AG08396 (cell line): ENCODE data around the gene RIC8B.

Experiments
- DNase-seq: peaks from one replicate; pipeline ENCODE4 v3.0.0; 2012; ENCODE audit warnings: low spot score, mixed read lengths

Gene RIC8B

DNA sequence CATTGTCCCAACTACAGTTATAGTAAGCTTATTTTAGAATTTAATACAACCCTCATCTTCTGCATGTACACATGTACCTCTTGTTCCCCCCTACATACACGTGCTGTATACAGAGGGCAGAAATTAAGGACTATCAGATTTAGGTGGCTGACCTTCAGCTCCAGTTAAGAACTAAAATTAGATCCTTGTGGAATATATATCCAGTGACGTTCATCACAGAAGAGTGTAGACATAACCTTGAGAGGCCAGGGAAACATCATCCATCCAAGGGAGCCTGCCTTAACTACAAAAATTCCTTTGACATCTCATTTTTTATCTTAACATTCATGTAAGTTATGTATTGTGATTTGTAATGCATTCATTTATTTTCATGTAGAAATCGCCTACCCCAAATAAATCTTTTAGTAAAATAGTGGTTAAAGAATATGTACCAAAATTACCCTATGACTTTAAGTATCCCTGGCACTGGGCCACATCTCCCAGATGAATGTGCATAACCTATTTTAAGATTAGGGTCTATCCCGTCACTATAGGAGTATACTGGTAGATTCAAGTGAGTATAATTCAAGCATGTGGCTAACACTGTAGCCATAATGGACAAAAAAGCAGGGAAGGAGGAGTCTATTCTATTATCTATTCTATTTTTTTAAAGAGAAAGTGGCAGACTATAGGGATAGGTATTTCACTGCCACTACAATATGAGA, 27.5 kb downstream of the RIC8B start:
- no peak for DNase-seq

DNA sequence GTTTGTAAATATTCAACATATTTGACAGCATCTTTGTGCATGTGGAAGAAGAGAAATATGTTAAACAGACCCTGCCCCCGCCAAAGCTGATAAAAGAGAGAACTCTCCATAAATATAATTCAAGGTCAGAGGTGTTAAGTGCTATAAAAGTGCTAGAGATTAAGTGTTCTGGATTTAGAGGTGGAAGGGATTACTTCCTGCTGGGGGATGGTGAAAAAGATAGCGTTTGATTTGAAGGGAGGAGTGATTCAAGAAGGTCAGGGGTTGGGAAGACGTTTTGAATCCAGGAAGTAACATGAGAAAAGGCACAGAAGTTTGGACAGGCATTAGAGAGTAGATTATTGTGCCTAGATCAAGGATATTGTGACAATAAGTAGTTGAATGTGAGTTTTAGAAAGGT, 30.2 kb downstream of the RIC8B start:
- DNase-seq = no peak

DNA sequence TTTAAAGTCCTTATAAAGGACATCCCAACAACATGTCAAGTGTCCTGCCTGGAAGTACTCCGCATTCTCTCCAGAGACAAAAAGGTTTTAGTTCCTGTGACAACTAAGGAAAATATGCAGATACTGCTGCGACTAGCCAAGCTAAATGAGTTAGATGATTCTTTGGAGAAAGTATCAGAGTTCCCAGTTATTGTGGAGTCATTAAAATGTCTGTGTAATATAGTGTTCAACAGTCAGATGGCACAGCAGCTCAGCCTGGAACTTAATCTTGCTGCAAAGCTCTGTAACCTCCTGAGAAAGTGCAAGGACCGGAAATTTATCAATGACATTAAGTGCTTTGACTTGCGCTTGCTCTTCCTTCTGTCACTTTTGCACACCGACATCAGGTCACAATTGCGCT, 40.2 kb downstream of the RIC8B start:
- no peak for DNase-seq

DNA sequence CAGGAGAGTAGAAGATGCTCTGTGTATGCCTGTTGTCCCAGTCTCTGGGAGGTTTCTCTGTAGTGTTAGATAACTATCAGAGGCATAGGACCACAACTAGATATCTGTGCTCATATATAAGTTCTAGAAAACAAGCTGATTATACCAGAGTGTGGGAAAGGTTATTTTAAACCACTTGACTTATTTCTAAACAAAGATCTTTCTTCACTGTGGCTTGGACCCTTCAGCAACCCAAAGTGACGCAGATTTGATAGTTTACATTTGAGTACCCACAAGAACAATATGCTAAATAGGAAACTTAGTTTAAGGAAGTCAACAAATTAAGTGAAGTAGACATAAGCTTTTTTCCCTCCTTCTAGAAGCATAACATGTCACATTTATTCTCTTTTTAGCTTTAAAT, 41.3 kb downstream of the RIC8B start:
- no peak for DNase-seq

DNA sequence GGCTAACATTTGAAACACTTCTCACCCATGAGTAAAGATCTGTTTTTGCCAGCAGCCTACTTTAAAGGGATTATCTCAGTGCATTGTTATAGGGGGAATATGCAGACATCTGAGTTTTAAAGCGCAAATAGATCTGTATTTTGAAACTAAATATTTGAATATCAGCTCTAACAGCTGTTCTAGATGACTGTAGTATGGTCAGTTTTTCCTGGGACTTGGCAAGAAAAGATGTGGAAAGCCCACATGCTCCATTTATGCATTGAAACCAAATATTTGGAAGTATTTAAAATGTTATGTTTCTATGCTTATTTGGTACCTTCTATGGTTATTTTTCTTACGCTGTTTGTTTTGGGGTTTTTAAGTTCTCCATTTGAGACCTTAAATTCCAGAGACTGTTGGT, 41.7 kb downstream of the RIC8B start:
- DNase-seq = no peak

DNA sequence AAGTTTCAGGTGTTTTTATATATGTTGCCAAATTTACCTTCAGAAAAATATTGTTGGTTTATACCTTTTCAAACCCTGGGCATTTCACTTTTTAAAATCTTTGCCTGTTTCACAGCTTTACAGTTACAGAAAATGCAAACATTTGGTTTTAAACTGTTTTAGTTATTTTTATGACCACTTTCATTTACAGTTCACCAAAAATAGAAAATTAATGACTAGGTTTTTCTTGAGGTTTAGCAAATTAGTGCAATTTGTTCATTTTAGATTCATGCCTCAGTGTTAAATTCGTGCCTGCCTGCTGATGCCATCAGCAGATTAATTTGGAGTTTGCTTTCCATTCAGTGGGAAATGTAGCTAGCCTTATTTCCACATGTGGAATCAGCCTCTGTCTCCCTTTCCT, 45.5 kb downstream of the RIC8B start:
- DNase-seq = no peak

DNA sequence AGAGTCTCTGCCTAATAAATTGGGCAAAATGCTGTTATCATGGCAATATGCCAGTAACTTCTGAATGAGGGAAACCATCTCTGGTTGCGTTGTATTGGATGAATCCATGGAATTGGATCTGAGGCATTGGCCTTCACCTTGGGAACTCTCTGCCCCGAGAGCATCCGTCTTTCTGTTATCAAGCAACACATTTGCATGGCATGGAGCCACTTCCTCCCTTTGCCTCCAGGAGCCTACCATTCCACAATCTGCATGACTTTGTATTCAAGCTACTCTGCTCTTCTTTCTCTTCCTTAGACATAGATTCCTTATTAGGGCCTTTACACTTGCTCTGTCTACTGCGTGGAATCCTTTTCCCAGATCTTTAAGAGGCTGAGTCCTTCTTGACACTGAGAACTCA, 57.2 kb downstream of the RIC8B start:
- DNase-seq = no peak

DNA sequence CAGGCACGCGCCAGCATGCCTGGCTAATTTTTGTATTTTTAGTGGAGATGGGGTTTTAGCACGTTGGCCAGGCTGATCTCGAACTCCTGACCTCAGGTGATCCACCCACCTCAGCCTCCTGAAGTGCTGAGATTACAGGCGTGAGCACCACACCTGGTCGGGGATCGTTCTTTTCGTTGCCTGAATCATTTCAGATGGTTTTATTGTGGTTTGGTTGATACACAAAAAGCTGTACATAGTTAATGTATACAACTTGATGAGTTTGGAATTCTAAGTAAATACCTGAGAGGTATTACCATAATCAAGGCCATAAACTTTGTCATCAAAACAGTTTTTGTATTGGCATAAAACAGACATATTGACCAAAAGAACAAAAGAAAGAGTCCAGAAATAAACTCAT, 63.3 kb downstream of the RIC8B start:
- DNase-seq = no peak

DNA sequence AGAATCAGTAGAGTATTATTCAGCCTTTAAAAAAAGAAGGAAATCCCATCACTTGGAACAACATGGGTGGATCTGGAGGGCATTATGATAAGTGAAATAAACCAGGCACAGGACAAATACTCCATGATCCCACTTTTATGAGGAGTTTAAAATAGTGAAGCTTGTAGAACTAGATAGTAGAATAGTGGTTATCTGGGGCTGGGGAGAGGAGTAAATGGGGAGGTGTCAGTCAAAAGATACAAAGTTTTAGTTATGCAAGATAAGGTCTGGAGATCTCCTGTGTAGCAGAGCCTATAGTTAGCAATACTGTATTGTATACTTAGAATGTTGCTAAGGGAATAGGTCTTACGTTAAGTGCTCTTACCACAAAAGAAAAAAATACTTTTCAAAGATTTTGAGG, 64.9 kb downstream of the RIC8B start:
- no peak for DNase-seq

DNA sequence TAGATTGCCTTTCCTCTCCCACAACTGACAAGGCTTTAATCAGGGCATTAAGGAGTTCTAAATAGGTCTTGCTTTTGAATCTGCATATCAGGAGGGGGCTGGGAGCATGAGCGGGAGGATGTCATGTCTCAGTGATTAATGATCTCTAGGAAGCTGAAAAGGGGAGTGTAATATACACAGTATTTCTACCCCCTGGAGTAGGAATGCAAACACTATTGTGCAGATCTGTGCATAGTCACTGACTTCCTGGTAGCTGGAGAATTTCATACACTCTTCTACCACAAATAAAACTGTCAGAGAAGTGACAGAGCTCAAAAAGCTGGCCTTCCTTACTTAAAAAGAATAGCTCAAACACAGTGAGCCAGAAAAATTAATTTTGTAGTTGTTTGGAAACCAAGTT, 65.8 kb downstream of the RIC8B start:
- DNase-seq = peak; percentile 39

DNA sequence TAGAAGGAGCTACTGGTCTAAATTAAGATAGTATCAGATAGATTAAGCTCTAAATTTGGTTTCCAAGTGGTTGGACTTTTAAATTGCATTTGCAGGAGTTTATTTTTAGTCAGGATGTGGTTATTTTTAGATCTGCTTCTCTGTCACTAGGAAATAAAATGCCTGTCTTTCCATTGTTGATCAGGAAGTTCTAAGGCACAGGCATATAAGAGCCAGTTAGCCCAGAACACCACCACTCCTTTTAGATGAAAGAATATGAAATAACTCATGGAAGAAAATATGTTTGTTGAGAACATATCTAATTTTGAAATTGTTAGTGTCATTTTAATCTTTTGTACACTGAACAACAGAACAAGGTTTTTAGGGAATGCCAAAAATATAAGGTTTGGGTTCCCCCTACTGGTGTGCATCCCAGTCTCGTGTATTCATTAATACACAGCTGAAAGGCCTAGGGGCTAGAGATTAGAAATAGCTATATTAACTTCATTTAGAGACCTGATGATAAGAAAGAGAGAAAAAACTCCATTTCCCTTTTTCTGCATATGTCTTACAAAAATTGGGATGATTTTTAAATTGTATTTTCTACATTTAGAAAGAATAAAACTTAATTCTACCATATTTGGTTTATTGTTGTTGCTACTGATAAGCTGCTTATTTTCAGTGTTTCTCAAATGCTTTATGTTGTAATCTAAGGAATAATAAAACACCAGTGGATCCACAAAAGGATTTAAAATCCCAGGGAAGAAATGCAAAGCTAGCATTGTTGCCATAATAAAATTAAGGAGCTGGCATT, 67.2 kb downstream of the RIC8B start:
- peak; percentile 44 for DNase-seq

DNA sequence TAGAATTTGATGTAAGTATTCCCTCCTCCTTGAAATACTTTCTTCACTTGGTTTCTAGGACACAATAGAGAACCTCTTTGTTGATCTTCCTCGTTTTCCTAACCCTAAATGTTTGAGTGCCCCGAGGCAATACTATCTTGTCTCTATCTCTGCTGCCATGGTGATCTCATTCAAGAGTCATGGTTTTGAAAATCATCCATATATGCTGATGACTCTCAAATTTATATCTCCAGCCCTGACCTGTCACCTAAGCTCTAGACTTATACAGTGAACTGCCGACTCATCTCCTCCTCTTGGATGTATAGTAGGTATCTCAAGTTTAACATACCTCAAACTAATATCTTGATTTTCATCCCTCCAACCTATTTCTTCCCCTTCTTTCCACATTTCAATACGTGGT, 71.4 kb downstream of the RIC8B start:
- DNase-seq = no peak

DNA sequence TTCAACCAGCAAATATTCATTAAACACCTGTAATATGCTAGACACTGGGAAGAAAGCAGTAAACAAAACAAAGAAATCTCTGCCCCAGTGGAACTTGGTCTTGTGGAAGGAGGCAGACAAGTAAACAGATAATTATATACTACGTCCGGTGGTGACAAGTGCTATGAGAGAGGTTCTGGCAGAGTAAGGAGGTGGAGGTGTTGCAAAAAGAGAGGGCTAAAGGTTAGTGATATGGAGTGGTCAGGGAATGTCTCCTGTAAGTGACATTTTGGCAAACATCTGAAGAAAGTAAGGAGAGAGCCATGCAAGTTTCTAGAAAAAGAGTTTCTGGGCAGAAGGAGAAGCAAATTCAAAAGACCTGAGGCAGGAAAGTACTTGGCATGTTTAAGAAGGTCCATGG, 73.4 kb downstream of the RIC8B start:
- no peak for DNase-seq

DNA sequence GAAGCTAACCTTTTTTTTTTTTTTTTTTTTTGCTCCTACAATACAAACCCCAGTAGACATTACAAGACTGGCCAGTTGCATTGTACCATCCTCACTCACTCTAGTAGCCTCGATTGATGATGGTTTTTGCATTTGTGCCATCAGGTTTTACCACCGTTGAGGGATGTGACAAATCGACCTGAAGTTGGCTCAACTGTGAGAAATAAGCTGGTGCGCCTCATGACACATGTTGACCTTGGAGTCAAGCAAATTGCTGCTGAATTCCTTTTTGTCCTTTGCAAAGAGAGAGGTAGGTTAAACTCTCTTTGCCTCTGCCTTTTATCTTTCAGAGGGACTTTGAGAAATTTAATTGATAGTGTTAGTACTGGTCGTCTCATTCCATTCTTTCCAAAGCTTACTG, 76.8 kb downstream of the RIC8B start:
- DNase-seq = no peak

DNA sequence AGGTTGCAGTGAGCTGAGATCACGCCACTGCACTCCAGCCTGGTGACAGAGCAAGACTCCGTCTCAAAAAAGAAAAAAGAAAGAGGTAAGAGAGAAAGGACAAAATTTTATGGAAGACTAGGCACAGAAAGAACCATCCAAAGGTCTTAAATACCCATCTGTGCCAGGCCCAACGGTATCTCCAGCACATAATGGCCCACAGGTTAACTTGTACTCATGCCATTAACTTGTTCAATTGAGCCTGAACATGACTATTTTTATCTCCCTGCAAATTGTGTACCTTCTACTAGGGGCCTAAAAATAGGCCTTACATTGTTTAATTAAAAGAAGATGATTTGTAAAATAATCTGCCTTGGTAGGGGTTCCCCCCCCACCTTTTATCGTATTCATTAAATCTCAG, 80.2 kb downstream of the RIC8B start:
- no peak for DNase-seq

DNA sequence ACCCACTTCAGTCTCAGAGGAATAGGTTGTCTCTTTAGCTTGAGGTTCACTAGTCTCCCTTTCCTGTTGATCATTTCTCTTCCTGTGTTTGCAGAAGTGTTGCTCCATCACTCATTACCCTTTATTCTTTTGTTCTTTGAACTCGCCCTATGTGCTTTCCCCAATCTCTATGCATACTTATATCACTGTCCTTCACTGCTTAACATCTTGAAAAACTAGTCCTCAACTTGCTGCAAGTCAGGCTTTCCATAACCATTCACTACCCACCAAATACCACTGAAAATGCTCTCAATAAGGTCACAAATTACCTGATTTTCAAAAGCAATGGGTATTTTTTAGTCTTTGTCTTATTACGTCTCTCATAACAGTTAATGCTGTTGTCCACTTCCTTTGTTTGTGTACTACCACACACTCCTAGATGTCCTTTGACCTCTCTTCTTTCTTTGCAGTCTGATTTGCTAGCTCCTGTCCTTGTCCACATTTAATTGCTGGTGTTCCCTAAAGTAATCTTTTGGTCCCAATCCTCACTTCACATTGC, 80.8 kb downstream of the RIC8B start:
- DNase-seq = no peak

DNA sequence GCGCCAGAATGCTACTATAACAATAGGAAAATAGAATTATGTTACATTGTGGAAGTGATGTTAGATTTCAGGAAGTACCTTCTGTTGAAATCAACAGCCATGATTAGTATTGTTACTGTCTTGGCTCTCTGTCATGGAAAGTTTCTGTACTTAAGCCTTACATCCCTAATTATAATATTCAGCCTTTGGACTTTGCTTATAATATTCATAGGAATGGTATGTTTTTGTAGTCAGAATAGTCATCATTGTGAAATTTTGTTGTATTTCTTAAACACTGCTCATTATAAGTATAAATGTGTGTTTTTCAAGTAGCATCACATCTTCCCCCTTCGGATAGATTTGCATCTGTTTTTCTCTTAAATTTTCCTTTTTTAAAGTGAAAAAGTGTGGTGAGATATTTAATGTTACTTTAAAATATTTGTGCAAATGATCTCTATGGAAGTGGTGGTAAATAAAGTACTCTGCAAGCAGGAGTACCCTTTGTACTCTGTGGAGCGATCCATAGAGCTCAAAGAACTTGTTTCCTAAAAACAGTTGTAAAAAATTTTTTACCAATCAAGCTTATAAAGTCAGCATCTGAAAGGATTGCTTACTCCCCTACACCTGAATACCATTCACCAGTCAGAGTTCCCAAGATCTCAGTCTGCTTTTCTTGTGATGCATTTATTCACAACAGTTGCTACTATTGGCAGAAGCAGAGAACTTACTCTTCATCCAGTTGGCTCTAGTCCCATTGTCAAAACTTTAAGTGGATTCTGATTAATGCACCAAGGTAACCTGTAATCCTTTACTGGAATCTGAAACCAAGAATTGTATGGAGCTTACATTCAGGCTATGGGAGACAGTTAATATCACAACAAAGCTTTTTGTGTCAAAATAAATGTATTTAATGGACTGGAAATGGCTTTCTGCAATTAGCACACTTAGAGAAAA, 87.8 kb downstream of the RIC8B start:
- no peak for DNase-seq

DNA sequence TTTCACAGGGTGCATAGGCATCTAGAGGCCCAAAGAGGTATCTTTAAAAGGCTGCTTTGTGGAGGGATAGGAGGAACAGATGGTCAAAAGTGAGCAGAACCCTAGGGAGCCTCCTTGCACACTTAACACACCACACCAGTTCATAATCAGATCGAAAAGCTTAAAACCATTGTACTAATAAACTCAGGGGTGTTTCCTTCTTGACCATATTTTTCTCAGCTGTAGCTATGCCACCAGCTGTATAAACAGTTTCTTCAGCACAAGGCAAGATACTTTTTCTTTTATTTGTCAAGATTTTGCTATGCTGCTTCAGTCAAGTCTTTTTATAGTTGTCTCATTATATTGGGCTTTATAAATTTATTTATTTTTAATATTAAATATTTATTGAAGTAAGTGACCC, 88.7 kb downstream of the RIC8B start:
- no peak for DNase-seq

DNA sequence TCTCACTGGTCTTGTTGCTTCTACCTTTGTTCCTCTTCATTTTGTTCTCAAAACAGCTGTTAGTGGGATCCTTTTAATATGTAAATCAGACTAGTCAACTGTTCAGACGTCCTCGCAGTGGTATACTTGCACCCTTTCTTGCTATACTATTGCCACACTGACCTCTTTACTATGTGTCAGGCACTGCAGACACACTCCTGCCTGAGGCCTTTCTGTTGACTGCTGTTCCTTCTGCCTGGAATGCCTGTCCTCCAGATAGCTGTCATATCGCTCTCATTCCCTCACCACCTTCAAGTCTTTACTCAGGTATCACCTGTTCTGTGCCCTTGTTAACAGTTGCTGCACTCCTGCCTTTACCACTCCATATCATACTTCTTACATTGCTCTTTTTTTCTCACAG, 91.2 kb downstream of the RIC8B start:
- no peak for DNase-seq

DNA sequence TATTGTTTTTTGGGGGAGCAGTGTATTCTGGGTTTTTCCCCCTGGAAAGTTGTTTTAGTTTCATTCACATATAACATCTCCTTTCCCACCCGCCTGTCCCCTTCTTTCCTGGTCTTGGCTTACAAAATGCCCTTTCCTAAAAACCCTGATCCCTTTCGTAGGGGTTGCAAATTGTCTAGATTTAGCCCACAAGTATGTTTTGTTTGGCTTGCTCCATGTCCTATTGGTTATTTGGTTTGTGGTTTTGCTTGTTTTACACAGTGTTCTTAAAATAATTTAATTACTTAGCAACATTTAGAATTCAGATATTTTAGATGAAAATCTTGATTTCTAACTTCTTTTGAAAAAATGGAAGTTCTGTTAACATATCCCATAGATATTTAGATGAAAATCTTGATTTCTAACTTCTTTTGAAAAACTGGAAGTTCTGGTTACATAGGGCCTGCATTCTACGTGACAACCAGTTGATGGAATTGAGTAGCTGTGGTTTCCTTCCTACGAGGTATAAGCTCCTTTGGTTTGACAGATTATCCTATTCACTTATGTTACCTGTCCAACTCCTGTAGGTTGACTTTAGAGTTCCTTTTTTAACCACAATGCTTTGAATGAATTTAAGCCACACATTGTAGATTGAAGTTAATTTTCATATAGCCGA, 92.1 kb downstream of the RIC8B start:
- DNase-seq = no peak

DNA sequence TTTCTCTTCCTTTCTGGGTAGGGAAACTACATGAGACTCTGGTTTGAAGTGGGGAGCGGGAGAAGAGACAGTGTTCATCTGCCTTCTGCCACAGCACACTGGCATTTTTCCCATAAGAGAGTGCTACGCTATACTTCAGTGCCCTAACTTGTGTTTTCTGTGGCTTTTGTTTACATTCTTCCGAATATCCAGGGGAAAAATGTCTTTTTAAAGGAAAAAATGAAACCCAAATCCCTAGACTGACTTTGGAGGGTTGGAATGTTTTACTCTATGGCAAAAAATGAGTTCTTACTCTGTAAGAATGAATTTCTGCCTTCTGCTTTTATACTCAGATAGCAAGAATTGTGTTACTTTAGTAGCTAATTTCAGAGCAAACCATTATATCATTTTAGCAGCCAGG, 93.2 kb downstream of the RIC8B start:
- DNase-seq = no peak
